ENCODE results near the gene MMP20. TPM values are rescaled to one million over a fixed set of nuclear protein-coding genes. Genes with fewer than 3 reads are reported as not detected.

Gene MMP20
- total and polyA plus RNA-seq, 2 of the 13 experiments (the other 11 are each of a cell fraction or from before 2014, with no cell fraction given): 0.05 TPM; not detected in 1

- peak; percentile 64; the same call in 1 of the 2 replicates for TF ChIP-seq RCOR2 (CRISPR knock-in tag; IDR thresholded peaks at IDR 0.05)
- TF ChIP-seq RFXAP (CRISPR knock-in tag; IDR thresholded peaks at IDR 0.05; ENCODE audit: borderline replicate concordance): no peak
- TF ChIP-seq NKX3-1 (CRISPR knock-in tag; IDR thresholded peaks at IDR 0.05): no peak
- TF ChIP-seq SP140L (CRISPR knock-in tag; IDR thresholded peaks at IDR 0.05; ENCODE audit: borderline replicate concordance): no peak
- TF ChIP-seq HOXD1 (CRISPR knock-in tag; IDR thresholded peaks at IDR 0.05): no peak
- TF ChIP-seq CREB1 (IDR thresholded peaks at IDR 0.05): no peak
- TF ChIP-seq CREB1 (CRISPR knock-in tag; IDR thresholded peaks at IDR 0.05): no peak
- TF ChIP-seq HOXA7 (CRISPR knock-in tag; IDR thresholded peaks at IDR 0.05): no peak
- peak; percentile 81 for TF ChIP-seq POGZ (CRISPR knock-in tag; IDR thresholded peaks at IDR 0.05)
- TF ChIP-seq NONO (IDR thresholded peaks at IDR 0.05): no peak
- TF ChIP-seq NONO (CRISPR knock-in tag; conservative IDR thresholded peaks at IDR 0.05): peak; percentile 24; the same call in 1 of the 2 replicates
- TF ChIP-seq PITX1 (CRISPR knock-in tag; IDR thresholded peaks at IDR 0.05): peak; percentile 50
- TF ChIP-seq KDM5B (CRISPR knock-in tag; IDR thresholded peaks at IDR 0.05; ENCODE audit: borderline replicate concordance): no peak; the same call in 1 of the 2 replicates
- TF ChIP-seq SMAD1 (CRISPR knock-in tag; IDR thresholded peaks at IDR 0.05; ENCODE audit: borderline replicate concordance, low read depth): no peak
- TF ChIP-seq KLF13 (CRISPR knock-in tag; IDR thresholded peaks at IDR 0.05): no peak
- no peak for TF ChIP-seq MAZ (IDR thresholded peaks at IDR 0.05; ENCODE audit: borderline replicate concordance, low read depth, low read length)
- TF ChIP-seq MAZ (CRISPR knock-in tag; IDR thresholded peaks at IDR 0.05; ENCODE audit: low read depth): no peak
- peak; percentile 68 for TF ChIP-seq ZNF350 (CRISPR knock-in tag; IDR thresholded peaks at IDR 0.05; ENCODE audit: borderline replicate concordance, low read depth)
- TF ChIP-seq ZMYM4 (CRISPR knock-in tag; IDR thresholded peaks at IDR 0.05): peak; percentile 73
- peak; percentile 94 for TF ChIP-seq HNF4A (CRISPR knock-in tag; IDR thresholded peaks at IDR 0.05)
- TF ChIP-seq ZNF263 (CRISPR knock-in tag; IDR thresholded peaks at IDR 0.05): no peak
- TF ChIP-seq NRL (CRISPR knock-in tag; IDR thresholded peaks at IDR 0.05; ENCODE audit: borderline replicate concordance): no peak
- no peak for TF ChIP-seq GMEB2 (CRISPR knock-in tag; IDR thresholded peaks at IDR 0.05; ENCODE audit: low read depth)
- no peak for TF ChIP-seq ZNF460 (CRISPR knock-in tag; IDR thresholded peaks at IDR 0.05; ENCODE audit: borderline replicate concordance)
- TF ChIP-seq ZNF12 (CRISPR knock-in tag; IDR thresholded peaks at IDR 0.05): no peak
- no peak for TF ChIP-seq ZNF768 (CRISPR knock-in tag; IDR thresholded peaks at IDR 0.05)
- TF ChIP-seq ZNF703 (CRISPR knock-in tag; IDR thresholded peaks at IDR 0.05; ENCODE audit: borderline replicate concordance): no peak
- TF ChIP-seq TERF1 (CRISPR knock-in tag; IDR thresholded peaks at IDR 0.05): 0 out of 2 replicates have a peak, but pooled peaks have one; percentile 27
- TF ChIP-seq ZBTB20 (CRISPR knock-in tag; IDR thresholded peaks at IDR 0.05; ENCODE audit: borderline replicate concordance, low read depth): no peak
- no peak for TF ChIP-seq FOXJ3 (CRISPR knock-in tag; IDR thresholded peaks at IDR 0.05; ENCODE audit: borderline replicate concordance)
- no peak for TF ChIP-seq MTA3 (CRISPR knock-in tag; IDR thresholded peaks at IDR 0.05)
Observed at GRCh38 chr11:102615077-102615893, 9.8 kb downstream of the MMP20 start (continued).

Measured in HepG2 (cell line).